HG03066 (cell line): ENCODE results near the gene KIAA1328.
"Not testable (repeated sequence)": the region's sequence is repeated elsewhere in the genome, so short reads cannot be mapped to it uniquely, and the experiment has no call there.

ENCODE experiments used
- ATAC-seq: cut with Tn5 transposase; IDR thresholded peaks from one replicate; pipeline ENCODE4 v1.9.1; 2021; ENCODE audit warnings: low read depth; ENCODE audit not compliant: unreplicated experiment

The KIAA1328 gene

GRCh38 chr18:36821681-36822080 lies 7.2 kb upstream of the KIAA1328 start:
- no peak for ATAC-seq

- no peak for ATAC-seq
These were observed 3.4 kb upstream of the KIAA1328 start for GRCh38 chr18:36825526-36825925.

DNA sequence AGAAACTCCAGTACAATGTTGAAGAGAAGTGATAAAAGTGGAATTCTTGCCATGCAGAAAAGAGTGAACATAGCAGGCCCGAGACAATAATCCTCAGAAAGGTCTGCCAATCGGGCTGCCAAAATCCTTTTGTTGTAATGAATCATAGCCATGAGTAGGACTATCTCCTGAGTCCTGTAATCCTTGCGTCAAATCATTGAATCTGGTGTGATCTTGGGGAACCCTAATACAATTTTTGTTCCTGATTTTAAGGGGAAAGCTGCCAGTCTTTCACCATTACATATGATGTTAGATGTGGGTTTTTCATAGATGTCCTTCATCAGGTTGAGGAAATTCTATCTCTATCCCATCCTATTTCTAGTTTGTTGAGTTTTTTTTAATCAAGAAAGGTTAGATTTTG lies 2.4 kb upstream of the KIAA1328 start:
- no peak for ATAC-seq

GRCh38 chr18:36828157-36828629 lies 734 bp upstream of the KIAA1328 start:
- peak; percentile 19 for ATAC-seq

DNA sequence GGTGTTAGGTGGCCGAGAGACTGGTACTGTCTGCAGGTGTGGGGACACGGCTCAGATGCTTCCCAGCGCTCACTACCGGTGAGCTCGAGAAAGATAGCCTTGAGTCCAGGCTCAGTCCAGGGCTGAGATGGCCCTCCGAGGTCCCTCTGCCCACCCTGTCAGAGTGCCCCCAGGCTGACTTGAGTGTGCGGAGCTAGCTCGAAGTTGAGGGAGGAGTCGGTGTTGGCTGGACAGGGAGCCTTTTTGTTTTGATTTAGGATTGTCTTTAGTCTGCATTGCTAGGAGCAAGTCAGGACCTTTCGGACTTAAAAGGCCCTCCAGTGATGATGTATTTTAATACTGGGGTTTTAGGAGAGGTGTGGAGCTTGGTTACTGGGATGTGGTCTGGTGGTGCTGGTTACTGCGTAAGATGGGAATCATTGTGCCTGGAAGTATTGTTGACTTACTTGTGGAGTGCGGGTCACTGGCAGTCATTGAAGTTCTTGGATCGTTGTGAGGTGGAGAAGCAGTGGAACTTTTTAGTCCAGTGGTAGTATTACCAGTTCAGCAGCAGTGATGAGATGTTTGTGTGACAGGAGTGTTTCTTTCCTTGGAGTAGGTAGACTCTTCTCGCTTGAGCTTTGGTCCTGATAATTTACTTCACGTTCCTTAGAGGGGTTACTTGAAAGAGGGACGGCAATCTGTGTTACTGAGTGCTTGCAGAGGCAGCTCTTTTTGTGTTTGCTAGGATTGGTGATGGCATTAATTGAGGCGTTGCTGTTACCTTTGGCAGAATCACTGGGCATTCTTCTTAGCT lies 633 bp downstream of the KIAA1328 start:
- no peak for ATAC-seq

DNA sequence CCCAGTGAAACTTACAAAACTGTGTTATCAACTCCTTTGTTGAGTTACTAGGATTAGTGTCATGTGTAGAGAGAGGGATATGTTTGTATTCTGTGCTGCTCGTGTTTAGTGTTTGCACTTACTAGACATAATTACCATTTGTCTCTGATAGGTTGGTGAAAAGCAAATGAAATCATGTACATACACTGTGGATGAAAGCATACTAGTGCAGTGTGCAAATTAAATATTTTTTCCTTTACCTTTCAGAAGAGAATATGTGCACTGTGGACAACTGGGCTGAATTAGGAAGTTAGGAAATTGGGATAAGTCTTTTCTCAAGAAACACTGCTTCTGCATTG lies 1.2 kb downstream of the KIAA1328 start:
- no peak for ATAC-seq

DNA sequence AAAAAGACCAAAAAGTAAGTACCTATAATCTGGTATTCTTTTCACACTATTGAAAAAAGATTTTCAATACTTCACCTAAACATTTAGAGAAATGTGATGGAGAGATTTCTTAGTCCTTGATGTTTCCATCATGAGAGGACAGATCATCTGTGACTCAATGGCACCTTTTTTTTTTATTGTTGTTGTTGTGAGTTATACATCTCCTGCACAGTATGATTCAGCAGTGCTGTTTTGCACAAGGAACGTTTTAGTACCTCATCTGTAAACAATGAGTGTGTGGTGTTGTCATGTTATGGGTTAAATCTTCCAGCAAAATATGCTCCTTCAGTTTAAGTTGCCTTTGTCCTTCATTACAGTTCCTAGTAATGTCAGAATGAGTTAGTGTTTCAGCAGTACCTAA lies 2.2 kb downstream of the KIAA1328 start:
- ATAC-seq: no peak

GRCh38 chr18:36833120-36833519 lies 4.2 kb downstream of the KIAA1328 start:
- ATAC-seq: no peak

DNA sequence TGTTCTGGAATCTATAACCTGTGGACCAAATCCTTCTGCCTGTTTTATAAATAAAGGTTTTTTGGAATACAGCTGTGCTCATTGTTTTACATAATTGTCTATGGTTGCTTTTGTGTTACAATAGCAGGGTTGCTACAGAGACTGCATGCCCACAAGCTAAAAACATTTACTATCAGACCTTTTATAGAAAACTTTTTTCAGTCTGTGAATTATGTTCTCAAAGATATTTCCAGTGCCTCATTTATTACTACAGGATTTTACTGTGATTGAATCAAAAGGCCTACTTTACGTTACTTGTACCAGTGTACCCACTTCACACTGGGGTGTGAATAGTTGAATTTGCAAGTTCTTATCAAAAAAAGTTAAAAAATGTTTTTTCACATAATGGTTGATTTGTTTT lies 7.0 kb downstream of the KIAA1328 start:
- ATAC-seq: no peak

- ATAC-seq: no peak
These were observed 10.9 kb downstream of the KIAA1328 start for GRCh38 chr18:36839835-36840234.

DNA sequence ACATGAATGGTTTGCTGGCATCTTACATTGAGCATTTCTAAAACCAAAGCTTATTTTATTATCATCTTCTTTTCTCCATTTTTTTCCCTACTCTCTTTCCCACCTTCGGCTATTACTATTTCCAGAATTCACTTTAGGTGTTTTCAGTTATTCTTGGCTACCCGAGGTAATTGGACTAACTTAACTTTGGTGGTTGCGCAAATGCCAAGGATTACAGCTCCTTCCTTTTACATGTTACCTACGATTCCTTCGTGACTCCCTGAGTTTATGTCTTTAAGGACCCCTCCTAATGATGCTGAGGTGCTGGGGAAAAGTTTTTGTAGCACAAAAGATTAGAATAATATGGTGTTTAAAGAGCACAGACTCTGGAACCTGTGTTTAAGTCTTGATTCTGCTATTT lies 14.3 kb downstream of the KIAA1328 start:
- no peak for ATAC-seq

DNA sequence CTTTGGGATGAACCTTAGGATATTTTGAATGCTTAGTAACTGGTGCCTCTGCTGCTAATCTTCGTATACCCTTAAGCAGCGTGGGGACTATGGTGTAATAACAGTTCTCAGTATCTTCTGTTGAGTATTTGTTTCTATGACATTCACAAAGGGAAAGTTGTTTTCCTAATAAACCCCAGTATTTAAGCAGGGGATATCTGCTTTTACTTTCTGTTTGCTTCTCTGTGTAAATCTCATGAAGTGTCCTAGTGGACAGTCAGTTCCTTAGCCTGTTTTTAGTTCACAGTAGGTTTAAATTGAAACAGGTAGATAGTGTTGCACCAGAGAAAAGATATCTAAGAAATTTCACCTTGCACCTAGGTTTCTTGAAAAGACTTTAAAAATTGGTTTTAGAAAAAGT lies 14.9 kb downstream of the KIAA1328 start:
- ATAC-seq: no peak

- no peak for ATAC-seq
These were observed 19.7 kb downstream of the KIAA1328 start for GRCh38 chr18:36848609-36849008.

DNA sequence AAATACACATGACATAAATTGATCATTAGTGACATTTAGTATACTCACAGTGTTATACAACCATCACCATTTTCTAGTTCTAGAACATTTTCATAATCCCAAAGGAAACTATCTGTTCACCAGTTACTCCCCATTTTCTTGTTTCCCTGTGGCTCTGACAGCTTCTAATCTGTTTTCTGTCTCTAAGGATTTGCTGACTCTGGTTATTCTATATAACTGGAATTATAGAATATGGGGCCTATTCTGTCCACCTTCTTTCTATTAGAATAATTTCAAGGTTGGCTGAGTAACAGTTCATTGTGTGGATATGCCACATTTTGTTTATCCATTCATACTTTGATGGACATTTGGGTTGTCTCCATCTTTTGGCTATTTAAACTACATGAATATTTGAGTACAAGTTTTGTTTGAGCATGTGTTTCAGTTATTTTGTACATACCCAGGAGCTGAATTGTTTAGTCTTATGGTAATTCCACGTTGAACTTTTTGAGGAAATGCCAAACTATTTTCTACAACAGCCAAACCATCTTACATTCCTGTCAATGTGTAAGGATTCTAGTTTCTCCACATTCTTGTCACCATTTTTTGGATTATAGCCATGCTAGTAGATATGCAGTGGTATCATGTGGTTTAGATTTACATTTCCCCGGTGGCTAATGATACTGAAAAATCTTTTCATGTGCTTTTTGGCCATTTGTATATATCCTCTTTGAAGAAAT lies 20.5 kb downstream of the KIAA1328 start:
- no peak for ATAC-seq

DNA sequence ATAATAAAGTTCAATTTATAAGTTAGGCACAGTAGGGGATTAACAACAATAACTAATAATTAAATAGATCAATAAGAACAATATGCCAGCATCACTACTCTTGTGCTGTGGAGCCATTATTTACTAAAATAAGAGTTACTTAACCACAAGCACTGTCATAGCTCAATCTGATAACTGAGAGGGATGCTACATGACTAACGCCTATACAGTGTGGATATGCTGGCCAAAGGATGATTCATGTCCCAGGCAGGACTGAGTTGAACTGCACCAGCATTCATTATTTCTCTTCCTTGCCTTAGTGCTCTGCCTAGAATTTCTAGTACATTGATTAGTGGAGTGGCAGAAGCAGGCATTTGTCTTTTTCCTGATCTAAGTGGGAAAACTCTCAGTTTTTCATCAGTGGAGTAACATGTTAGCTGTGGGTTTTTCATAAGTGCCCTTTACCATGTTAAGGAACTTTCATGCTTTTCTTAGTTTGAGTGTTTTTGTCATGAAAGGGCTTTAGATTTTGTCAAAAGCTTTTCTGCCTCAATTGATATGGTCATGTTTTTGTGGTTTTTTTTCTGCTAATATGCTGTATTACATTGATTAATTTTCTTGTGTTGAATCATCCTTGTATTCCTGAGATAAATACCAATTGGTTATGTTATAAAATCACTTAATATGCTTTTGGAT lies 21.7 kb downstream of the KIAA1328 start:
- no peak for ATAC-seq

DNA sequence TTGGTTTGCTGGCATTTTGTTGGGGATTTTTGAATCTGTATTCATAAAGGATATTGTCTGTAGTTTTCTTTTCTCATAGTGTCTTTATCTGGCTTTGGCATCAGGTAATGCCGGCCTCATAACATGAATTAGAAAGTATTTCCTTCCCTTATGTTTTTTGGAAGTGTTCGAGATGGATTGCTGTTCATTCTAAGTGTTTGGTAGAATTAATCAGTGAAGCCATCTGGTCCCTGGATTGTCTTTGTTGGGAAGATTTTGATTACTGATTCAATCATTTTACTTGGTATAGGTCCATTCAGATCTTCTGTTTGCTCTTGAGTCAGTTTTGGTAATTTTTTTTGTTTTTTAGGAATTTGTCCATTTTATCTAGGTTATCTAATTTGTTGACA lies 22.3 kb downstream of the KIAA1328 start:
- ATAC-seq: no peak

- ATAC-seq: no peak
These were observed 27.9 kb downstream of the KIAA1328 start for GRCh38 chr18:36856815-36857214.

- ATAC-seq: no peak
These were observed 33.3 kb downstream of the KIAA1328 start for GRCh38 chr18:36862182-36862581.

DNA sequence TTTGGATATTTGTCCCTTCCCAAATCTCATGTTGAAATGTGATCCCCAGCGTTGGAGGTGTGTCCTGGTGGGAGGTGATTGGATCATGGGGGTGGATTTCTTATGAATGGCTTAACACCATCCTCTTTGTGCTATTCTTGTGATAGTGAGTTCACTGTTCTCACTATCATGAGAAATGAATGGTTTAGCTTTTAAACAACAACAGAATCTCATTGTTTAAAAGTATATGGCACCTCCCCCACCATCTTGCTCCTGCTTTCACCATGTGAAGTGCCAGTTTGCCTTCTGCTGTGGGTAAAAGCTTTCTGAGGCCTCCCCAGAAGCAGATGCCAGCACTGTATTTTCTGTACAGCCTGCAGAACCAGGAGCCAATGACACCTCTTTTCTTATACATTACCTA lies 38.1 kb downstream of the KIAA1328 start:
- no peak for ATAC-seq

DNA sequence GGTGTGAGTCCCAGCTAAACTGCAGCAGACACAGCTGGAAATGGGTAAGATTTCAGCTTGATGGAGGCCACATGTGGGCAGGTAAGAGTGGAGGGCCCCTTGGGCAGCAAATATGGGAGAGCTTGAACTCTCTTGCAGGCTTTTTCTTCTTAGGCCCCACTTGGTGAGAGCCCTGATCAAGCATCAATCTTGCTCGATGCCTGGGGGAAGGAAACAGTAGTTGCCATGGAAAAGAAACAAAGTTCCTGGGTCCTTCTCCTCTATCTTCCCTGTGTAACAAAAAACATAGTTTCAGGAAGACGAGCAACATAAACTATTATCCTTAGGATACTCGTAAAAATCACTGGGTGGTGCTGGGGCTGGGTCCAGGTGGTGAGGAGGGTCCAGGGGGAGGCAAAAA lies 42.9 kb downstream of the KIAA1328 start:
- no peak for ATAC-seq

DNA sequence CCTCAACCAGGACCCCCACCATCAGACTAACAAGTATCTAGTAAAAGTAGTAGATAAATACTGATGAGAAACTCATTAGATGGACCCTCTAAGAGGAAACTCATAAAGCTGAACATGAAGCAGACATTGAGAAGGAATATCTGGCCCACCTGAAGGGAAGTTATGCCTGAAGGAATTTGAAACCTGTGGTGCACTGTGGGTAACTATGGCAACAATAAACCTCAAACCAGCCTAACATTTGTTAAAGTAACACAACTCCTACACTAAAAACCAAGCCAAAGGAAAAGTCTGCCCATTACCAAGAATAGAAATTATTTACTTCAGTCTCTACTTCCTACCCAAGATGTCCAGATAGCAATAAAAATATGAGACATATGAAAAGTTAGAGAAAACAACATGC lies 43.4 kb downstream of the KIAA1328 start:
- ATAC-seq: no peak

DNA sequence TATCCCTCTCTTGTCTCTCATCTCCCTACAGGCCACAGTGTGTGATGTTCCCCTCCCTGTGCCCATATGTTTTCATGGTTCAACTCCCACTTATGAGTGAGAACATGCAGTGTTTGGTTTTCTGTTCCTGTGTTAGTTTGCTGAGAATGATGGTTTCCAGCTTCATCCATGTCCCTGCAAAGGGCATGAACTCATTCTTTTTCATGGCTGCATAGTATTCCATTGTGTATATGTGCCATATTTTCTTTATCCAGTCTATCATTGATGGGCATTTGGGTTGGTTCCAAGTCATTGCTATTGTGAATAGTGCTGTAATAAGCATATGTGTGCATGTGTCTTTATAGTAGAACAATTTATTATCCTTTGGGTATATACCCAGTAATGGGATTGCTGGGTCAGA lies 44.9 kb downstream of the KIAA1328 start:
- not testable (repeated sequence) for ATAC-seq
